H9 (cell line): Measurements from ENCODE around the gene INPP5J. TPM values are rescaled to one million over a fixed set of nuclear protein-coding genes. Genes with fewer than 3 reads are reported as not detected.

Experiments used
- DNase-seq: peaks from one replicate; pipeline ENCODE4 v3.0.0-alpha.2; 2017
- H2AFZ ChIP-seq: one replicate; pipeline ENCODE4 v1.6.1; 2013; ENCODE audit warnings: mild to moderate bottlenecking, low read length, control low read depth, moderate library complexity
- H2AK5ac ChIP-seq: 2 replicates; pipeline ENCODE4 v1.6.1; 2013; ENCODE audit warnings: low read length, control low read depth, mixed read lengths; ENCODE audit not compliant: insufficient read length
- H2BK120ac ChIP-seq: one replicate; pipeline ENCODE4 v1.6.1; 2013; ENCODE audit warnings: low read depth, mild to moderate bottlenecking, low read length, control low read depth, inconsistent platforms; ENCODE audit not compliant: poor library complexity, severe bottlenecking
- H2BK12ac ChIP-seq: 2 replicates; pipeline ENCODE4 v1.6.1; 2013; ENCODE audit warnings: low read length, control low read depth, mixed read lengths, low read depth; ENCODE audit not compliant: insufficient read length
- H2BK15ac ChIP-seq: 2 replicates; pipeline ENCODE4 v1.6.1; 2013; ENCODE audit warnings: low read depth, low read length, control low read depth
- H2BK20ac ChIP-seq: one replicate; pipeline ENCODE4 v1.6.1; 2013; ENCODE audit warnings: low read depth, mild to moderate bottlenecking, low read length, control low read depth, inconsistent platforms; ENCODE audit not compliant: poor library complexity, severe bottlenecking
- H2BK5ac ChIP-seq: 2 replicates; pipeline ENCODE4 v1.6.1; 2013; ENCODE audit warnings: low read length, control low read depth, mixed read lengths; ENCODE audit not compliant: insufficient read length
- H3K14ac ChIP-seq: 2 replicates; pipeline ENCODE4 v1.6.1; 2013; ENCODE audit warnings: low read length, control low read depth; ENCODE audit not compliant: insufficient read depth
- H3K18ac ChIP-seq: 2 replicates; pipeline ENCODE4 v1.6.1; 2013; ENCODE audit warnings: low read depth, mild to moderate bottlenecking, mixed read lengths, low read length, control low read depth; ENCODE audit not compliant: insufficient read length
- H3K23ac ChIP-seq: 2 replicates; pipeline ENCODE4 v1.6.1; 2013; ENCODE audit warnings: low read length, control low read depth, mixed read lengths, low read depth; ENCODE audit not compliant: insufficient read length
- H3K23me2 ChIP-seq: 2 replicates; pipeline ENCODE4 v1.6.1; 2013; ENCODE audit warnings: low read depth, mild to moderate bottlenecking, mixed read lengths, low read length, control low read depth; ENCODE audit not compliant: insufficient read length, poor library complexity, severe bottlenecking
- H3K27ac ChIP-seq: 2 replicates; pipeline ENCODE4 v1.5.1; 2013; ENCODE audit warnings: low read length, control low read depth, mixed read lengths, low read depth; ENCODE audit not compliant: insufficient read length
- H3K27me3 ChIP-seq: 2 replicates; pipeline ENCODE4 v1.6.1; 2013; ENCODE audit warnings: low read length, control low read depth, inconsistent platforms; ENCODE audit not compliant: insufficient read depth
- H3K4ac ChIP-seq: 2 replicates; pipeline ENCODE4 v1.6.1; 2013; ENCODE audit warnings: low read depth, mild to moderate bottlenecking, control low read depth, inconsistent platforms, low read length, moderate library complexity
- H3K4me1 ChIP-seq: 2 replicates; pipeline ENCODE4 v1.6.1; 2013; ENCODE audit warnings: low read length, control low read depth, inconsistent platforms; ENCODE audit not compliant: insufficient read depth
- H3K4me2 ChIP-seq: 2 replicates; pipeline ENCODE4 v1.6.1; 2013; ENCODE audit warnings: low read length, control low read depth, mixed read lengths; ENCODE audit not compliant: insufficient read length, insufficient read depth
- H3K56ac ChIP-seq: 2 replicates; pipeline ENCODE4 v1.6.1; 2013; ENCODE audit warnings: low read depth, mild to moderate bottlenecking, mixed read lengths, low read length, control low read depth; ENCODE audit not compliant: insufficient read length
- H3K79me1 ChIP-seq: 2 replicates; pipeline ENCODE4 v1.6.1; 2013; ENCODE audit warnings: low read depth, mild to moderate bottlenecking, moderate library complexity, low read length, control low read depth, inconsistent platforms; ENCODE audit not compliant: insufficient read depth, poor library complexity, severe bottlenecking
- H3K79me2 ChIP-seq: 2 replicates; pipeline ENCODE4 v1.6.1; 2013; ENCODE audit warnings: low read length, control low read depth, inconsistent platforms; ENCODE audit not compliant: insufficient read depth
- H3K9ac ChIP-seq: 2 replicates; pipeline ENCODE4 v1.6.1; 2013; ENCODE audit warnings: low read length, control low read depth, mixed read lengths; ENCODE audit not compliant: insufficient read length; ENCODE audit errors: extremely low read depth
- H3K9me3 ChIP-seq: one replicate; pipeline ENCODE4 v1.6.1; 2013; ENCODE audit warnings: low read depth, low read length, inconsistent platforms; ENCODE audit not compliant: control insufficient read depth
- H3T11ph ChIP-seq: one replicate; pipeline ENCODE4 v1.6.1; 2013; ENCODE audit warnings: mild to moderate bottlenecking, low read length, control low read depth, inconsistent platforms
- H4K20me1 ChIP-seq: one replicate; pipeline ENCODE4 v1.6.1; 2013; ENCODE audit not compliant: control insufficient read depth, insufficient read length, insufficient read depth
- H4K5ac ChIP-seq: 2 replicates; pipeline ENCODE4 v1.6.1; 2013; ENCODE audit warnings: low read depth, mild to moderate bottlenecking, mixed read lengths, low read length, control low read depth; ENCODE audit not compliant: insufficient read length
- H4K8ac ChIP-seq: replicated peaks from 2 replicates; pipeline ENCODE4 v1.6.1; 2013; ENCODE audit warnings: low read length, control low read depth, mixed read lengths, low read depth; ENCODE audit not compliant: insufficient read length
- H4K91ac ChIP-seq: 2 replicates; pipeline ENCODE4 v1.6.1; 2013; ENCODE audit warnings: low read depth, mild to moderate bottlenecking, moderate library complexity, mixed read lengths, low read length, control low read depth; ENCODE audit not compliant: insufficient read length
- H3K27ac Mint-ChIP-seq, 3 experiments: 2 replicates in 2 of 3; 3 replicates in 1 of 3; pipeline ENCODE4 v1.8.0; 2020 to 2021; ENCODE audit warnings: mixed read lengths in 3 of 3, mild to moderate bottlenecking in 1 of 3, moderate library complexity in 1 of 3
- H3K27me3 Mint-ChIP-seq: 2 replicates; pipeline ENCODE4 v1.8.0; 2021; ENCODE audit warnings: low read depth, mild to moderate bottlenecking, moderate library complexity, mixed read lengths
- H3K36me3 Mint-ChIP-seq, 3 experiments: 2 replicates in 2 of 3; 3 replicates in 1 of 3; pipeline ENCODE4 v1.8.0; 2020 to 2021; ENCODE audit warnings: low read depth in 3 of 3, mixed read lengths in 3 of 3; ENCODE audit not compliant: insufficient read depth in 1 of 3
- H3K4me1 Mint-ChIP-seq, 2 experiments: 2 replicates each; pipeline ENCODE4 v1.8.0; 2020; ENCODE audit warnings: mixed read lengths in 2 of 2
- H3K4me3 Mint-ChIP-seq, 2 experiments: 2 replicates in 1 of 2; 3 replicates in 1 of 2; pipeline ENCODE4 v1.8.0; 2020 to 2021; ENCODE audit warnings: mild to moderate bottlenecking in 2 of 2, mixed read lengths in 2 of 2, moderate library complexity in 1 of 2
- H3K9me3 Mint-ChIP-seq, 2 experiments: 2 replicates in 1 of 2; 3 replicates in 1 of 2; pipeline ENCODE4 v1.8.0; 2020; ENCODE audit warnings: mild to moderate bottlenecking in 2 of 2, mixed read lengths in 2 of 2, moderate library complexity in 1 of 2
- WGBS: extraction: QIAGEN DNeasy Blood & Tissue Kit; methylation state at CpG from one replicate; pipeline ENCODE4 v1.1.7; 2013; ENCODE audit warnings: missing lambda C conversion rate, low lambda C conversion rate, mixed read lengths; ENCODE audit not compliant: insufficient read length; ENCODE audit errors: extremely low coverage; 5-methylcytosine and 5-hydroxymethylcytosine counted together
- total RNA-seq: library from RNA; stranded (reverse); gene quantifications from 2 replicates; pipeline ENCODE4 v1.2.1, GENCODE V29; 2021
- TF ChIP-seq, protein P1 (sequence below): fragments of 200-600 bp; sonication (generic); conservative IDR thresholded peaks from 3 replicates; pipeline ENCODE4 v1.8.0; 2021; ENCODE audit warnings: antibody characterized with exemption, mild to moderate bottlenecking

Gene INPP5J
- total RNA-seq, 1 experiment from 2014 or later, result 4.9 TPM

DNA sequence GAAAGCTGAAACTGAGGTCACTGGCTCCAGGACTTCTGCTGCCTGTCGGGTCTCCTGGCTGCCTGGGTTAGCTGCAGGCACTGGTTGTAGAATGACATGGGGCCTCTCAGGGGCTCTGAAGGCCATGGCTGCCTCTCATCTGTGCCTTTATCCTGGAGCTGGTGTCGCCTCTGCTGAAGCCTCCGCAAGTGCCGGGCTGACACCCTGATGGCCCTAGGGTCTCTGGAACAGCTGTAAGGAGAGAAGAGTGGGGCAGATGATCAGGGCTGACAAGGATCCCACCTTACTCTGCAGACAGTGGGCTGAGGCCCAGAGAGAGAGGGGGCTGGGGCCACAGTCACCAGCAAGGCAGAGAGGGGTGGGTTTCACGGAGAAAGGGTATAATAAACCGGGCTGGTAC is 12.9 kb downstream of the INPP5J start:
- H3K56ac ChIP-seq, result no peak overlapping the region
- TF ChIP-seq, protein P1, sequence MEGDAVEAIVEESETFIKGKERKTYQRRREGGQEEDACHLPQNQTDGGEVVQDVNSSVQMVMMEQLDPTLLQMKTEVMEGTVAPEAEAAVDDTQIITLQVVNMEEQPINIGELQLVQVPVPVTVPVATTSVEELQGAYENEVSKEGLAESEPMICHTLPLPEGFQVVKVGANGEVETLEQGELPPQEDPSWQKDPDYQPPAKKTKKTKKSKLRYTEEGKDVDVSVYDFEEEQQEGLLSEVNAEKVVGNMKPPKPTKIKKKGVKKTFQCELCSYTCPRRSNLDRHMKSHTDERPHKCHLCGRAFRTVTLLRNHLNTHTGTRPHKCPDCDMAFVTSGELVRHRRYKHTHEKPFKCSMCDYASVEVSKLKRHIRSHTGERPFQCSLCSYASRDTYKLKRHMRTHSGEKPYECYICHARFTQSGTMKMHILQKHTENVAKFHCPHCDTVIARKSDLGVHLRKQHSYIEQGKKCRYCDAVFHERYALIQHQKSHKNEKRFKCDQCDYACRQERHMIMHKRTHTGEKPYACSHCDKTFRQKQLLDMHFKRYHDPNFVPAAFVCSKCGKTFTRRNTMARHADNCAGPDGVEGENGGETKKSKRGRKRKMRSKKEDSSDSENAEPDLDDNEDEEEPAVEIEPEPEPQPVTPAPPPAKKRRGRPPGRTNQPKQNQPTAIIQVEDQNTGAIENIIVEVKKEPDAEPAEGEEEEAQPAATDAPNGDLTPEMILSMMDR, result no peak
- H3K79me2 ChIP-seq, result peaks cover 10% of the 10 kb centered on the region; the same call in 1 of the 2 replicates
- no peak for DNase-seq
- H3K4me1 ChIP-seq, result peaks cover 2% of the 10 kb centered on the region; the same call in 1 of the 2 replicates
- no peaks in the 10 kb centered on the region for H3K9me3 ChIP-seq
- H2BK5ac ChIP-seq, result no peak overlapping the region
- peaks cover 9% of the 10 kb centered on the region for H3K79me1 ChIP-seq
- H4K5ac ChIP-seq, result no peak overlapping the region
- no peak overlapping the region for H4K91ac ChIP-seq
- no peak overlapping the region for H2BK15ac ChIP-seq
- no peak overlapping the region for H4K8ac ChIP-seq
- Mint-ChIP-seq H3K4me3 (no peak overlapping the region), H3K27ac (no peak overlapping the region), H3K4me1 (peaks cover 10 to 16% of the 10 kb centered on the region in 2 experiments), H3K36me3 (peaks cover 26 to 34% (median 29%) of the 10 kb centered on the region in 3 experiments; a peak in 6 of 7 replicates), H3K9me3 (no peaks in the 10 kb centered on the region), H3K27me3 (no peaks in the 10 kb centered on the region)
- H3T11ph ChIP-seq, result no peak overlapping the region
- H3K14ac ChIP-seq, result no peak overlapping the region
- H3K18ac ChIP-seq, result no peak overlapping the region
- H2BK120ac ChIP-seq, result no peak overlapping the region
- H3K9ac ChIP-seq, result no peak overlapping the region
- H2BK12ac ChIP-seq, result no peak overlapping the region
- H4K20me1 ChIP-seq, result no peaks in the 10 kb centered on the region
- no peak overlapping the region for H3K27ac ChIP-seq
- H3K4me2 ChIP-seq, result no peak overlapping the region
- no peaks in the 10 kb centered on the region for H3K27me3 ChIP-seq
- H2AK5ac ChIP-seq, result no peak overlapping the region
- H2BK20ac ChIP-seq, result no peak overlapping the region
- H3K23me2 ChIP-seq, result peaks cover 11% of the 10 kb centered on the region
- H3K23ac ChIP-seq, result no peak overlapping the region
- no peak overlapping the region for H2AFZ ChIP-seq
- no CpG with 5 or more reads among the region's 6 CpGs for WGBS
- no peak overlapping the region for H3K4ac ChIP-seq
